Mesenchymal stem cell (in vitro differentiated cells and primary cell): ENCODE measurements around the gene C9orf78.
"Not testable (repeated sequence)": the region's sequence is repeated elsewhere in the genome, so short reads cannot be mapped to it uniquely, and the experiment has no call there.

Source experiments
- DNase-seq: peaks from one replicate; pipeline ENCODE4 v3.0.0-alpha.2; 2013
- H2AFZ ChIP-seq: one replicate; pipeline ENCODE4 v1.6.1; 2013; ENCODE audit warnings: low read depth, mild to moderate bottlenecking, control low read depth, inconsistent platforms, low read length, moderate library complexity
- H2AK5ac ChIP-seq: 2 replicates; pipeline ENCODE4 v1.6.1; 2013; ENCODE audit warnings: low read length, moderate library complexity, mild to moderate bottlenecking, inconsistent platforms; ENCODE audit not compliant: severe bottlenecking
- H2BK120ac ChIP-seq: one replicate; pipeline ENCODE4 v1.6.1; 2013; ENCODE audit warnings: low read depth, mild to moderate bottlenecking, inconsistent platforms, low read length, moderate library complexity
- H2BK12ac ChIP-seq, 2 experiments: one replicate each; pipeline ENCODE4 v1.6.1; 2013; ENCODE audit warnings: inconsistent platforms in 2 of 2, low read length in 2 of 2, mild to moderate bottlenecking in 2 of 2, moderate library complexity in 2 of 2, control low read depth in 1 of 2
- H2BK15ac ChIP-seq: one replicate; pipeline ENCODE4 v1.6.1; 2013; ENCODE audit warnings: mild to moderate bottlenecking, low read depth, inconsistent platforms; ENCODE audit not compliant: poor library complexity, severe bottlenecking
- H2BK5ac ChIP-seq: 2 replicates; pipeline ENCODE4 v1.6.1; 2013; ENCODE audit warnings: low read depth, mild to moderate bottlenecking, low read length, control low read depth, inconsistent platforms; ENCODE audit not compliant: poor library complexity, severe bottlenecking
- H3K14ac ChIP-seq, 2 experiments: one replicate each; pipeline ENCODE4 v1.6.1; 2013; ENCODE audit warnings: inconsistent platforms in 2 of 2, low read length in 2 of 2, control low read depth in 1 of 2, mild to moderate bottlenecking in 1 of 2, moderate library complexity in 1 of 2
- H3K18ac ChIP-seq, 2 experiments: one replicate each; pipeline ENCODE4 v1.6.1; 2013; ENCODE audit warnings: inconsistent platforms in 2 of 2, low read length in 2 of 2, control low read depth in 1 of 2, low read depth in 1 of 2, mild to moderate bottlenecking in 1 of 2
- H3K23ac ChIP-seq, 2 experiments: one replicate each; pipeline ENCODE4 v1.6.1; 2013; ENCODE audit warnings: inconsistent platforms in 2 of 2, low read length in 2 of 2, mild to moderate bottlenecking in 2 of 2, moderate library complexity in 2 of 2, control low read depth in 1 of 2
- H3K27ac ChIP-seq: 2 replicates; pipeline ENCODE4 v1.5.1; 2013; ENCODE audit warnings: mild to moderate bottlenecking, moderate library complexity, low read length, control low read depth, inconsistent platforms; ENCODE audit not compliant: poor library complexity, severe bottlenecking
- H3K27me3 ChIP-seq, 2 experiments: 2 replicates each; pipeline versions ENCODE4 v1.6.1 to v1.7.0; 2013; ENCODE audit warnings: low read length in 2 of 2, mild to moderate bottlenecking in 2 of 2, moderate library complexity in 2 of 2, control low read depth in 1 of 2, inconsistent platforms in 1 of 2; ENCODE audit not compliant: control insufficient read depth in 1 of 2, insufficient read depth in 1 of 2
- H3K36me3 ChIP-seq, 2 experiments: 2 replicates each; pipeline versions ENCODE4 v1.6.1 to v1.7.0; 2013; ENCODE audit warnings: low read length in 2 of 2, control low read depth in 1 of 2, inconsistent platforms in 1 of 2, low read depth in 1 of 2, mild to moderate bottlenecking in 1 of 2; ENCODE audit not compliant: insufficient read depth in 2 of 2, control insufficient read depth in 1 of 2
- H3K4ac ChIP-seq, 2 experiments: one replicate each; pipeline ENCODE4 v1.6.1; 2013; ENCODE audit warnings: inconsistent platforms in 2 of 2, low read length in 2 of 2, mild to moderate bottlenecking in 2 of 2, moderate library complexity in 2 of 2, control low read depth in 1 of 2, low read depth in 1 of 2
- H3K4me1 ChIP-seq: 2 replicates; pipeline ENCODE4 v1.6.1; 2013; ENCODE audit warnings: low read depth, low read length, control low read depth; ENCODE audit not compliant: control insufficient read depth, insufficient read depth
- H3K4me2 ChIP-seq: 2 replicates; pipeline ENCODE4 v1.6.1; 2013; ENCODE audit warnings: low read length, mild to moderate bottlenecking, inconsistent platforms; ENCODE audit not compliant: poor library complexity, severe bottlenecking
- H3K4me3 ChIP-seq, 2 experiments: 2 replicates each; pipeline versions ENCODE4 v1.5.1 to v1.7.0; 2013; ENCODE audit warnings: low read length in 2 of 2, mild to moderate bottlenecking in 2 of 2, control low read depth in 1 of 2, low read depth in 1 of 2; ENCODE audit not compliant: insufficient read depth in 1 of 2
- H3K79me1 ChIP-seq: replicated peaks from 2 replicates; pipeline ENCODE4 v1.6.1; 2013; ENCODE audit warnings: mild to moderate bottlenecking, control low read depth, low read length, inconsistent platforms; ENCODE audit not compliant: poor library complexity, severe bottlenecking
- H3K9ac ChIP-seq: 2 replicates; pipeline ENCODE4 v1.7.0; 2013; ENCODE audit warnings: mild to moderate bottlenecking, low read length, moderate library complexity
- H3K9me3 ChIP-seq: 2 replicates; pipeline ENCODE4 v1.7.0; 2013; ENCODE audit warnings: mild to moderate bottlenecking, low read length; ENCODE audit not compliant: control insufficient read depth
- H4K8ac ChIP-seq: one replicate; pipeline ENCODE4 v1.6.1; 2013; ENCODE audit warnings: inconsistent platforms, mild to moderate bottlenecking, low read length, moderate library complexity
- H4K91ac ChIP-seq: one replicate; pipeline ENCODE4 v1.6.1; 2013; ENCODE audit warnings: mild to moderate bottlenecking, low read length, inconsistent platforms
- WGBS: methylation state at CpG from one replicate; pipeline ENCODE4 v1.1.7; 2013; ENCODE audit warnings: mixed read lengths; 5-methylcytosine and 5-hydroxymethylcytosine counted together

The C9orf78 gene

DNA sequence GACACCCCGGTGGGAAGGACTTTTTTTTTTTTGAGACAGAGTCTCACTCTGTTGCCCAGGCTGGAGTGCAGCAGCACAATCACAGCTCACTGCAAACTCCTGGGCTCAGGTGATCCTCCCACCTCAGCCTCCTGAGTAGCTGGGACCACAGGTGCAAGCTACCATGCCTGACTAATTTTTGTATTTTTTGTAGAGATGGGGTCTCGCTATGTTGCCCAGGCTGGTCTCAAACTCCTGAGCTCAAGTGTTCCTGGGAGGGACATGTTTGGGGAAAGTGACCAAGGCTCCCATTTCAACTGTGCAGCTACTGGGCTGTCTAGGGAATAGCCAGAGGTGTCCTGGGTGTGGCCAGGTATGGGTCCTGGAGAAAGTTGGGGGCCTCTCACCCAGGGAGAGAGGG, 39.0 kb downstream of the C9orf78 start:
- not testable (repeated sequence) for H2BK120ac ChIP-seq, H3K36me3 ChIP-seq, H3K27ac ChIP-seq, DNase-seq, H3K4me3 ChIP-seq, H3K4ac ChIP-seq, H2AK5ac ChIP-seq, H3K9ac ChIP-seq, H2BK5ac ChIP-seq, H2BK15ac ChIP-seq, H3K14ac ChIP-seq, H3K4me2 ChIP-seq, H3K4me1 ChIP-seq, H3K23ac ChIP-seq, H2BK12ac ChIP-seq, H2AFZ ChIP-seq, H3K9me3 ChIP-seq, H4K8ac ChIP-seq, H4K91ac ChIP-seq, H3K79me1 ChIP-seq, H3K18ac ChIP-seq
- peaks cover 32 to 46% of the 10 kb centered on the region in 2 experiments for H3K27me3 ChIP-seq
- WGBS, result 87% methylated on average over 2 of the region's 2 CpGs

- H2BK12ac ChIP-seq, result no peak overlapping the region
- no peak for DNase-seq
- no peak overlapping the region for H3K14ac ChIP-seq
- H2AFZ ChIP-seq, result no peak overlapping the region
- H3K18ac ChIP-seq, result no peak overlapping the region
- H3K4ac ChIP-seq, result no peak overlapping the region
- no peak overlapping the region for H3K9ac ChIP-seq
- H2AK5ac ChIP-seq, result no peak overlapping the region
- H3K4me1 ChIP-seq, result no peaks in the 10 kb centered on the region
- H3K4me3 ChIP-seq, result no peak overlapping the region
- H4K91ac ChIP-seq, result no peak overlapping the region
- H3K36me3 ChIP-seq, result no peaks in the 10 kb centered on the region
- no peak overlapping the region for H2BK120ac ChIP-seq
- H3K27ac ChIP-seq, result no peak overlapping the region
- H2BK15ac ChIP-seq, result no peak overlapping the region
- no peak overlapping the region for H3K4me2 ChIP-seq
- no peaks in the 10 kb centered on the region for H3K79me1 ChIP-seq
- WGBS, result 93% methylated on average over 8 of the region's 8 CpGs
- H3K27me3 ChIP-seq, result peaks cover 32 to 46% of the 10 kb centered on the region in 2 experiments
- no peak overlapping the region for H4K8ac ChIP-seq
- H3K23ac ChIP-seq, result no peak overlapping the region
- no peak overlapping the region for H2BK5ac ChIP-seq
- H3K9me3 ChIP-seq, result no peaks in the 10 kb centered on the region
Measured at GRCh38 chr9:129794549-129794948, 40.5 kb downstream of the C9orf78 start.

- Histone ChIP-seq H3K9me3 (no peaks in the 10 kb centered on the region), H3K79me1 (no peaks in the 10 kb centered on the region), H2AK5ac (no peak overlapping the region), H3K4me1 (peaks cover 2% of the 10 kb centered on the region), H3K36me3 (no peaks in the 10 kb centered on the region), H3K23ac (no peak overlapping the region), H3K14ac (no peak overlapping the region), H3K27ac (no peak overlapping the region), H3K4me3 (no peak overlapping the region), H3K4me2 (no peak overlapping the region), H3K27me3 (peaks cover 5 to 21% of the 10 kb centered on the region in 2 experiments), H3K4ac (no peak overlapping the region), H2BK120ac (no peak overlapping the region), H3K9ac (no peak overlapping the region), H4K8ac (no peak overlapping the region), H2BK15ac (no peak overlapping the region), H4K91ac (no peak overlapping the region), H2AFZ (no peak overlapping the region), H2BK5ac (no peak overlapping the region), H3K18ac (no peak overlapping the region), H2BK12ac (no peak overlapping the region)
- WGBS, result 90% methylated on average over 10 of the region's 10 CpGs
- no peak for DNase-seq
Measured at GRCh38 chr9:129786481-129786880, 48.6 kb downstream of the C9orf78 start.

GRCh38 chr9:129785866-129786265, 49.2 kb downstream of the C9orf78 start:
- Histone ChIP-seq H3K14ac (no peak overlapping the region), H4K8ac (no peak overlapping the region), H3K4ac (no peak overlapping the region), H3K9me3 (no peaks in the 10 kb centered on the region), H2BK5ac (no peak overlapping the region), H3K23ac (no peak overlapping the region), H2BK12ac (no peak overlapping the region), H3K4me1 (peaks cover 2% of the 10 kb centered on the region), H3K27ac (no peak overlapping the region), H3K4me2 (no peak overlapping the region), H2BK120ac (no peak overlapping the region), H3K36me3 (no peaks in the 10 kb centered on the region), H3K18ac (no peak overlapping the region), H3K4me3 (no peak overlapping the region), H3K79me1 (no peaks in the 10 kb centered on the region), H3K27me3 (peaks cover 5 to 21% of the 10 kb centered on the region in 2 experiments), H2AK5ac (no peak overlapping the region), H2AFZ (no peak overlapping the region), H3K9ac (no peak overlapping the region), H2BK15ac (no peak overlapping the region), H4K91ac (no peak overlapping the region)
- DNase-seq, result no peak
- no CpG with 5 or more reads among the region's 1 CpG for WGBS
